NCI-H526 treated with DMSO at 0.1 percent for 48 hours (cell line): Measurements from ENCODE around the gene LRRC42.

Source experiments
- DNase-seq: peaks from one replicate; lab custom pipeline; 2025; lab: John Stamatoyannopoulos, UW

Gene LRRC42, protein sequence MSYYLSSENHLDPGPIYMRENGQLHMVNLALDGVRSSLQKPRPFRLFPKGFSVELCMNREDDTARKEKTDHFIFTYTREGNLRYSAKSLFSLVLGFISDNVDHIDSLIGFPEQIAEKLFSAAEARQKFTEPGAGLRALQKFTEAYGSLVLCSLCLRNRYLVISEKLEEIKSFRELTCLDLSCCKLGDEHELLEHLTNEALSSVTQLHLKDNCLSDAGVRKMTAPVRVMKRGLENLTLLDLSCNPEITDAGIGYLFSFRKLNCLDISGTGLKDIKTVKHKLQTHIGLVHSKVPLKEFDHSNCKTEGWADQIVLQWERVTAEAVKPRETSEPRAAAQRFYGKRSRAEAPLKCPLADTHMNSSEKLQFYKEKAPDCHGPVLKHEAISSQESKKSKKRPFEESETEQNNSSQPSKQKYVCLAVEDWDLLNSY

DNA sequence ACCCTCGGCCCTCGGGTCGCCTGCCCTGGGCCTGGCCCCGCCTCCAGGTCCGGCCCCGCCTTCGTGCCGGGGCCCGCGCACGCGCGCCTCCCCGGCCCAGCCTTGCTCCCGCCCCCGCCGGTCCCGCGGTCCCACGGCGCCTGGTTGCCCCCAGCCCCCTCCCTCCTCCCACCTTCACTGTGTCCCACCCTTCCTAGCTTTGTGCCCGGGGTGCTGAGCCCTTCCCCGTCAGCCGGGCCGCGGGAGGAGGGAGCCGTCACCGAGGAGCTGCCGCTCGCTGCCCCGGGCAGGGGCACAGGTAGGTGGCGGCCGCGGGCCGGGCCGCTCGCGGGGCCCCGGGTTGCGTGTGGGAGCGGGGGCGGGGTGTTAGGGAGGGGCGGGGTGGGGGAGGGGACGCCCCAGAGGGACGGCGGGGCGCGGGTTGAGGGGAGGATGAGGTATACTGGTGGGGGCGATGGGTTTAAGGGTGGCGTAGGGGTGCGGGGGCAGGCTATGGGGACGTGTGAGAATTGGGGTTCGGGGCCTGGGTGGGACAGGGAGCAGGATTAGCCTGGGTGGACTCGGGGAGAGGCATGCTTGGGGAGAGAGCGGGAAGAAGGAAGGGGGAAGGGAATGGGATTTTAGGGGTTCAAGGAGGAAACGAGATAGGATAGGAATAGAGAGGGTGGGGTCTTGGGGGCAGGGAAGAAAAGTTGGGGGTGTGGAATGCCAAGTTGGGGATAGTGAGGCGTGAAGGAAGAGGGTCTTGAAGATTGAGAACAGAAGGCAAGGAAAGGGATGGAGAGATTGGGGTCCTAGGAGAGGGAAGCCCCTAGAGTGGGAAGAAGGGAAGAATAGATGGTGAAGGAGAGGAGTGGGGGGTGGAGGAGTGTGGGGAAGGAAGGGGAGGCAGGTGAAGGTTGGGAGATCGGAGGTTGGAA lies at the start of gene LRRC42:
TSS of gene LRRC42 (plus strand) at position 99 of the 920 bp plus-strand sequence. CDS start 5,650 bp downstream, outside the sequence.
- DNase-seq = no peak

DNA sequence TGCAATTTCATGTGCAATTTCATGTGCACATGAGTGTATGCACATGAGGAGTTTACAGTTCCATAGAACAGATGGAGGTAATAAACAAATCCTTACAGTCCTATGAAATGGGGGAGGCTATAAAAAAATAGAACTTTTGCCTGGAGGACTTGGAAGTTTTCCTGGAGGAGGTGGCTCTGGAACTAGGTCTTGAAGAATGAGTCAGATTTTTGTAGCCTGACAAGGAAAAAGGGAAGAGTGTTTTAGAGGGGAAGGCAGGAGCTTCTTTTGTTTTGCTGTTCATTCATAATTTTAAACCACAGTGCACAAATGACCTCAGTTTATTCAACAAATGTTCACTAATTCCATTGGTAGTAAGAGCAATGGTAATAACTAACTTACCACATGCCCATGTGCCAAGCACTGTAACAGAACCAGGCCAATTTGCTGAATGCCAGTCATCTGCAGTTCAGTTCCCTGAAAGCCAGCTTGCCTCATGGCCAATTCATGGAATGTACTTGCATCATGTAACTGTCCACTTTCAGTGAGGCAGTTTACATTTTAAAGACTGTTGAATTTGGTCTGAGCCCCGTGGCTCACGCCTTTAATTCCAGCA lies 49.4 kb upstream of the LRRC42 start:
- DNase-seq = no peak

DNA sequence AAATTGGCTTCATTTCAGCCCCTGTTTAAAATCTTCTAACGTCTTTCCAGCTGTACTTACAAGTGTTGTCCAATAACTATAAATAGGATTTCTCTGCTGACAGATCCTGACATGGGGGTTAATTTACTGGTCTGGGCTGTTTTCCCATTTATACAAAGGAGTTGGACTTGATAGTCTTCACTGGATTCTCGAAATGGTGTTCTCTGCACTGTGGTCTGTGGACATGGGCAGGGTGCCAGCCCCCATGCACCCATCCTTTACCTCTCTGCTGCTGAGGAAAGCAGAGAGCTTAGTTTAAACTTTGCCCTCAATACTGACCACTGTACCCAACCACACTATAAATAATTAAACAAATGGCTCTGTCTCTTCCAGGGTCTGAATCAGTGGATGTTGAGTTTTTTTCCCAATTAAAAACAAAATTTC lies 46.9 kb upstream of the LRRC42 start:
- no peak for DNase-seq

DNA sequence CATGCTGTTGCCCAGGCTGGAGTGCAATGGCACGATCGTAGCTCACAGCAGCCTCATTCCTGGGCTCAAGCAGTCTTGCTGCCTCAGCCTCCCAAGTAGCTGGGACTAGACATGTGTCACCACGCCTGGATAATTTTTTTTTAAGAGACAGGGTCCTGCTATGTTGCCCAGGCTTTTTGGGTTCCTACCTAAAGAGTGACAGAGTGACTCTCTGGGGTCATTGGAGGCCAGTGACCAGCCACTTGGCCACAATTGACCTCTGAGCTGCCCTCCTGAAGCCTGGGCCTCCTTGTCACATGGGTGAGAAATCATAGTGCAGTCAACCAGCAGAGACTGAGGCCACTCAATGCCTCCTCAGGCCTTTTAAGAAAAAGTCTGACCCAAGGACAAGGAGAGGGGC lies 46.4 kb upstream of the LRRC42 start:
- no peak for DNase-seq

DNA sequence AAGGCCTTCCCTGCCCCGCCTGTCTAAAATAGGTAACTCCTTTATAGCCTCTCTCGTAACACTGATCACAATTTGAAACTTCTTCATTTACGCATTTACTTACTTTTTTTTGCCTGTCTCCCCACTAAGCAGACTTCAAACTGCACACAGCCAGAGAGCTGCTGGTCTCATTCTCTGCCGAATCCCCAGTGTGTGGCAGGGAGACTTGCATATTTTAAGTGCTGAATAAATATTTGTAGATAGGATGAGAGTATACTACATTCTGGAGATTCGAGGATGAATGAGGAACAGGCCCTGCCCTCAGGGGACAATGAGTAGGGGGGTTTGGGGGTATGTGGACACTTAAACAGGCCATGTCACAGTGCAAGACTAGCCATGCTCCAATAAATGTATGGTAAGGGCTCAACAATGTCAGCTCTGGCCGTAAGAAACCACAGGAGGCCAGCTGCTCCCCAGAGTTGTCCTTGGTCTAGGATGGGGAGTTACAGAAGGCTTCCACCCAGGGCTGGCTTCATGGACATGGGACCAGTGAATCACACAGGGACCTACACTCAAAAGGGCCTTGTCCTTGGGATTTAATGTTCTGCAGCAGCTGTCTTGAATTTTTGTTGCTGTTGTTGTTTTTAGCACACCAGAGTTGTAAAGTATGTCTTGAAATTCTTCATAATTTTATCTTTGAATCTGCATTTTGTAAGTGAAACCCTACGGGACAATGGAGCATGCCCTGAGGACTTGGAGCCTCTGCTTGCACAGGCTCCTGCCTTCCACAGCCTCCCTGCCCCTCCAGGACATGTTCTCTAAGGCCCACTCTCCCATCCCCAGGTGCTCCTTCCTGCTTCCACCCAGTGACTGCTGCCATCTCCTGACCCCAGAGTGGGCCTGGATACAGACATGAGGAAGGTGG lies 43.7 kb upstream of the LRRC42 start:
- DNase-seq = no peak

DNA sequence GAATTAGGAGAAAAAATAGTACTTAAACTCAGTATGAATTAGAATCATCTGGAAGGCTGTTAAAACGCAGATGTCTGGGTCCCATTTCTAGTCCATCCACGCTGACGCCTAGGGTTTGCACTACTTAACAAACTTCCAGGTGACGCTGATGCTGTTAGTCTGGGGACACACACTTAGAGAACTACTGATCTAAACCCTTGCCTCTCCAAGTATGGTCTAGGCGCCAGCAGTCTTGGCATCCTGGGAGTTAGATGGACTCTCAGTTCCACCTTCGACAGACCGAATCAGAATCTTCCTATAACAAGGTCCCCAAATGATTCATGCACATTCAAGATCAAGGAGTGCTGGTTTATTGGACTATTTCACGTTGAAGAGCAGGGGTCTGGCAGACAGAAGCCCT lies 40.6 kb upstream of the LRRC42 start:
- no peak for DNase-seq

DNA sequence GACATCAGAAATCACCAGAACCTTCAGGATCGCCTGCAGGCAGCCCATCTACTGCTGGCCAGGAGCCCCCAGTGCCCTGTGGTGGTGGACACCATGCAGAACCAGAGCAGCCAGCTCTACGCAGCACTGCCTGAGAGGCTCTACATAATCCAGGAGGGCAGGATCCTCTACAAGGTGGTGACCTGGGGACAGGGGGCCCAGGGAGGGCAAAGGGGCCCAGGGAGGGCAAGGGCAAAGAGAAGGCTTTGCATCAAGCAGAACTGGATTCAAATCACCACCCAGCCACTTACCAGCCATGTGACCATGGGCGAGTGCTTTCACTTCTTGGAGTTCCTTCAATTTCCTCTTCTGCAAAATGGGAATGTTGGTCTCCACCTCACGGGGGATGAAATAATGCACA lies 40.0 kb upstream of the LRRC42 start:
- DNase-seq = no peak

DNA sequence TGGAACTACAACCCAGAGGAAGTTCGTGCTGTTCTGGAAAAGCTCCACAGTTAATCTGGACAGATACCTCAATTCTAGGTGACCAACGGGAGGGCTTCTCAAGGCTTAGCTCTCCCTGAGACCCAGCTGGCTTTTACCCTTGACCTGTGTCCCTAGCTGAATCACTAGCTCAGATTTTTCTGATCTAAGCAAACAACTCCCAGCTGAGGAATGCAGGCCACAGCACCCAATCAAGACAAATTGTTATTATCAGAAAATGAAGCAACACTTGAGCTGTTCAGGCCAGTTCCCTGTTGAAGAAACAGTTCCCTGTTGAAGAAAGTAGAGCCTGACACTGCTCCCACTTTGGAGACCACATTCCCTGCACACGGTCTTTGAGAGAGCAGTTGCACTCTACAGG lies 36.2 kb upstream of the LRRC42 start:
- no peak for DNase-seq

DNA sequence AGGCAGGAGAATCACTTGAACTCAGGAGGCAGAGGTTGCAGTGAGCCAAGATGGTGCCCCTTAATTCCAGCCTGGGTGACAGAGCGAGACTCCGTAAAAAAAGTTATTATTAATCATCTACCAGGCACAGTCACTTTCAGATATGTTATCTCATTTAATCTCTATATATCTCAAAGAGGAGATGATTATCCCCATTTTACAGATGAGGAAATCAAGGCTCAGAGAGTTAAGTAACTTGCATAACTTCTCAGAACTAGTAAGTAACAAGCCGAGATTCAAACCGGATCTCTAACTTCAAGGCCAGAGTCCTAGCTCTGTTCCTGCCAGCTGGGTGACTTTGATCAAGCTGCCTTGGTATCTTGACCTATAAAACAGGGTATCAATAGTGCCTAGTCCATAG lies 34.7 kb upstream of the LRRC42 start:
- DNase-seq = no peak

DNA sequence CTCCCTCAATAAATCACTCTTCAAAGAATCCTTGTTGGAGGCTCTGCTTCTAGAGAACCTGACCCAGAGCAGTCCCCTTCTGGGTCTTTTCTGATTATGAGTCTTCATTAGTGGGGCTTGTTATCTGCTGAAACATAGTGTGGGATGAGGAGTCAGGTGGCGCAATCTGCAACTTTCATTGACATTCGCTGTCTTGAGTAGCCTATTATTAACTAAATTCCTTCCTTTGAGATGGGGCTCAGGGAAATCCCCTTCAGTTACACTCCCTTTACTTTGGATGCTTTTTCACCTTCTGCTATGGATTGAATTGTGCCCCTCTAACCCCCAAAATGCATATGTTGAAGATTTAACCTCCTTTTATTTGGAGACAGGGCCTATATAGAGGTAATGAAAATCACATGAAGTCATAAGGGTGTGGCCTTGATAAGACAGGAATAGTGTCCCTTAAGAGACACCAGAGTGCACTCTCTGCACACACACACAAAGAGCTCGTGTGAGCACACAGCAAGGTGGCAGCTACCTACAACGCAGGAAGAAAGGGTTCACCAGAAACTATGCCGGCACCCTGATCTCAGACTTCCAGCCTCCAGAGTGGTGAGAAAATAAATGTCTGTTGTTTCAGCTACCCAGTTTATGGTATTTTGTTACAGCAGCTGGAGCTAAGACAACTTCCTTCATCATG lies 32.7 kb upstream of the LRRC42 start:
- DNase-seq = no peak

DNA sequence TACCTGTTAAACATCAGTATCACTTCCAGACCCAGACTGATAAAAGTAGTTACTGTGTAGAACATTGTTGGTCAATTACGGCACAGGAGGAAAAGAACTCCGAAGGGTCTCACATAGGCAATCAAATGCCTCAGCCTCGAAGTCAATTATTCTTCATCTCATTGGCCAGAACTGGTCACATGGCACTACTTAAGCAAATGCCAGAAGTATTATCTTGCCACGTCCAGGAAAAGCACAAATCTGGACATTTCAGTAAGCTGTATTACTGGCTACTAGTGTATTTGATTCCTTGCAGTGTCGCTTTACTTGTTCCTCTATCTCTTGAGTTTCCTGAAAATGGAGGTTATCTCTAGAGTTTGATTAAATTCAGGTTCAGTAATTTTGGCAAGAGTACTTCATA lies 27.8 kb upstream of the LRRC42 start:
- DNase-seq = no peak

DNA sequence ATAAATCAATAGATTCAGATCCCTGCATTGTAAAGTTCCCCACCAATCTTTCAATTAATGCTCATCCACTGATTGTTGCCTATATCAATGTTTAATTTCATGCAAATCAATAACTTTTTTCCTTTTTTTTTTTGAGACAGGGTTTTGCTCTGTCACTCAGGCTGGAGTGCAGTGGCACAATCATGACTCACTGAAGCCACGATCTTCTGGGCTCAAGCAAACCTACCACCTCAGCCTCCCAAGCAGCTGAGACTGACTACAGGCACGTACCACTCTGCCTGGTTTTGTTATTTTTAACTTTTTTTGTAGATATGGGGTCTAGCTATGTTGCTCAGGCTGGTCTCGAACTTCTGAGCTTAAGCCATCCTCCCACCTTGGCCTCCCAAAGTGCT lies 26.5 kb upstream of the LRRC42 start:
- DNase-seq = no peak

DNA sequence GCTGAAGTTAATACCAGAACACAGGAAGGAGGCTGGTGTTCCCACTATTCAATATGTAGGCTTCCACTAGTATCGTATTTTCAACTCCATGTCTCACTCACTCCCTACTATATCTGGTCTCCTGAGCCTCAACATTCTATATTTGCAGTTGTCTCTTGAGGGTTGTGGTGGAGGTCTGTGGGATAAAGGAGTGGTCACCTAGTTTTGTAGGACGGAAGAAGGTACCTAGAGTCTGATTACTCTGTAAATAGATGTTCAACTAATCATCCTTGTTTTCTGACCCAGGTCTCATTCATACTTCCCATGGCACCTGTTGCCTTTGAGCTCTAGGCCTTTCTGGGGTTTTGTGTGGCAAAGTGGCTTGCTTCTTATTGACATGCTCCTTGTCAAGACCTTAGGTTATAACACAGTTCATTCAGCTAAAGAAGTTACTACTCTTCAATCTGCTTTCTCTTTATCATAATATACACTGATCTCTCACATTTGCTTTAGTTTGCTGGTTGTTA lies 18.7 kb upstream of the LRRC42 start:
- no peak for DNase-seq

DNA sequence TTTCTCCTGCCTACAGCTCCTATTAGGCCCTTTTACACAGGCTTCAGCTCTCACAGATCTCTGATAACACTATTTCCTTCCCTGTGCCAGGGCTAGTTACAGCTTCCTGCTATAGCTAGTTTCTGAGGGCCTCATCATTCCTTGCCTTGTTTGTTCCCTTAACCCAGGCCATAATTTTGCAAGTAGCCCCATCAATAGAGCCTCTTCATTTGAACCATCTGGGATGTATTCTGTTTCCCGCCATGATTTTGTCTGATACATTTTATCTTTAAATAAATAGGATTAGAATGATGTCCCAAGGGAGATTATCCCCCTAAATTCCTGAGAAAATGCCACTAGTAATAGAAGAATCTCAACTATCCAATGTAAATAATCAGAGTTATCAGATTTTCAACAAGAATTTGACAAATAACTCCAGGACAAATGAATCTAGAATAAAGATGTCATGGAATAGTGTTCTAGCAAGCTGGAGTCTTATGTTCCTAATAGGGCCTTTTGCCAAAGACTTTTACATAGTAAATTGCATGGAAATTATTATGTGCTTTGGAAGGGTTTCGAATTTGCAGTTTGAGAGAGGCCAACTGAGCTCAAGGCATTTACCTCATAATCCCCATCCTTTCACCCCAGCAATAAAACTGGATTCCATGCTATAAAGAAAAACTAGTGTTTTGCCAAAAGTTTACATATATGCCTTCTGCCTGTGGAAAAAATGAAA lies 16.7 kb upstream of the LRRC42 start:
- DNase-seq = no peak

DNA sequence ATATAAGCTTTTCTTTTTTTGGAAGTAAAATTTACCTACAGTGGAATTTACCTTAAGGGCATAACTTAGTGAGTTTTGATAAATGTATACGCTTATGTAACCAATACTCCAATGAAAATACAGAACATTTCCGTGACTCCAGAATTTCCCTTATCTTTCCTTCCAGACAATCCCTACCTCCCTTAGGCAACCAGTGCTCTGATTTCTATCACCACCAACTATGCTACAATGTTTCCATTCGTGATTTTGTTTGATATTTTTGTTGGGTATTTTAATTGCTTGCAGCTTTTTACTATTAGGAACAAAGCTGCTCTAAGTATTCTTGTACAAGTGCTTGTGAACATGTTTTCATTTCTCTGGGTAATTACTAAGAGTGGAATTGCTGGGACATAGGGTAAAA lies 15.2 kb upstream of the LRRC42 start:
- DNase-seq = no peak

DNA sequence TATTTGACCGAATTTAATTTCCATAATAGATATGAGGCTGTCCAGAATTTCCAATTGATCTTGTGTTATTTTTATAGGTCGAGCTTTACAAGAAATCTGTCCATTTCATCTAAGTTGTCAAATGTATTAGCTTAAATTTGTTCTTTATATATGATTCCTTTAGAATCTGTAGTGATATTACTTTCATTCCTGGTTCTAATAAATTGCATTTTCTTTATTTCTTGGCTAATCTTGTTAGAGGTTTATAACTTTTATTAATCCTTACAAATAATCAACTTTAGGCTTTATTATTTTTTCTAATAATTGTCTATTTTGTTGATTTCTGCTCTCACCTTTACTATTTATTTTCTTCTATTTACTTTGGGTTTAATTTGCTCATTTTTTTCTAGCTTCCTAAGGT lies 14.6 kb upstream of the LRRC42 start:
- no peak for DNase-seq

DNA sequence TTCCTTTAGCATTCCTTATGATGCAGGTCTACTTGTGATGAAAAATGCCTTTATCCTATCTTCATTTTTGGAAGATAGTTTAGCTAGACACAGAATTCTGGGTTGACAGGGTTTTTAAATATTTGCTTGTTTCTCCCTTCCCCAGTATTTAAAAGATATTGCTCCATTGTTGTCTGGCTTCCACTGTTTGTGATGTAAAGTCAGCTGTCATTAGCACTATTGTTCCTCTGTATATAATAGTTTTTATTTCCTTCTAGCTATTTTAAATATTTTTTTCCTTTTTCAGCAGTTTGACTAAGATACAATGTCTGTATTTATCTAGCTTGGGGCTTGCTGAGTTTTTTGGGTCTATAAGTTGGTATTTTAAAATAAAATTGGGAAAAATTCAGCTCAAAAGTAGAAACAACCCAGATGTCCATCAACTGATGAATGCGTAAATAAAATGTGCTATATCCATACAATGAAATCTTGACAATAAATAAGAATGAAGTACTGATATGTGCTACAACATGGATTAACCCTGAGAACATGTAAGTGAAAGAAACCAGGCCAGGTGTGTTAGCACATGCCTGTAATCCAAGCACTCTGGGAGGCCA lies 11.9 kb upstream of the LRRC42 start:
- DNase-seq = no peak

DNA sequence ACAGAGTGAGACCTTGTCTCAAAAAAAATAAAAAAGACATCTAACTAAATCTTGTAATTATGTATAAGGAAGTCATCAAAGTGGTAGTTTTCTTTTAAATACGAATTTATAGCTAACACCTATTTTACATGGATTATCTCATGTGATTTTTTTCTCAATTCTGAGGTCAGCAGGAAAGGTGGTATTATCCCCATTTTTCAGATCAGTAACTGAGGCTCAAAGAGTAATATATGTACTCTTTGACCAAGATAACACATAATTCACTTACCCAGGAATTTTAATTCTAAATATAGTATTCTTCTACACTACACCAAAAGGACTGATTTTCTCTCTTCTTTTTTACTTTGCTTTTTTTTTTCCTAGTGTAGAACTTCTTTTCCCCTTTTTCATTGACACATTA lies 9.7 kb upstream of the LRRC42 start:
- no peak for DNase-seq

DNA sequence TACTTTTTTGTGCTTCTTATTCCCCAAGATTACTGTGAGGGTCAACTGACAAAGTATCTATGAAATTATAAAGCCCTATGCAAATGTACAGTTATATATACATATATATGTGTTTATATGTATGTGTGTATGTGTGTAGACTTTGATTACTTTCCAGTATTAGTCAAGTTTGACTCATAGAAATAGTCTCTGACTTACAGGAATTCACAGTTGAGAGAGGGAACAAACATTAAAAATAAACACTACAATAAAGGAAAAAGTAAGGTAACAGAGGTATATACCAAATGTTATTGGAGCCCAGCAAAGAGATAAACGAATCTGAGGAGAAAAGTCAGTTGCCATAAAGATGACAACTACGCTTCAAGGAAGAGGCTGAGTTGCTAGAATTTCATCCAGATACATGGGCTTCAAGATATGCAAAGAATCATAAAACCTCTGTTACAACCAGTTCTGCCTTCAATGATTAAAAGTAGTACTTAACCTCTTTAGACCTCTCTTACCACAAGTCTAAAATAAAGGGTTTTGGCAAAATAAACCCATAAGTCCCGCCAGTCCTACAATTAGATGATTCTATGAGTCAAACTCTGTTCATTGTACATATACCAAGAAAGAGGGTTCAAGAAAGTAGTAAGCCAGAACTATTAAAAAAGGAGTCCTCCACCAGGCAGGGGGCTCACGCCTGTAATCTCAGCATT lies 7.9 kb upstream of the LRRC42 start:
- DNase-seq = no peak
